COLO668 (cell line): ENCODE measurements around the gene CHST11.

Experiments
- DNase-seq: peaks from one replicate; lab custom pipeline; 2025; ENCODE audit not compliant: unreplicated experiment; lab: John Stamatoyannopoulos, UW

Gene CHST11

GRCh38 chr12:104748356-104748755 lies 291.6 kb downstream of the CHST11 start:
- no peak for DNase-seq

- DNase-seq, result no peak
Measured at GRCh38 chr12:104748790-104749189, 292.0 kb downstream of the CHST11 start.

DNA sequence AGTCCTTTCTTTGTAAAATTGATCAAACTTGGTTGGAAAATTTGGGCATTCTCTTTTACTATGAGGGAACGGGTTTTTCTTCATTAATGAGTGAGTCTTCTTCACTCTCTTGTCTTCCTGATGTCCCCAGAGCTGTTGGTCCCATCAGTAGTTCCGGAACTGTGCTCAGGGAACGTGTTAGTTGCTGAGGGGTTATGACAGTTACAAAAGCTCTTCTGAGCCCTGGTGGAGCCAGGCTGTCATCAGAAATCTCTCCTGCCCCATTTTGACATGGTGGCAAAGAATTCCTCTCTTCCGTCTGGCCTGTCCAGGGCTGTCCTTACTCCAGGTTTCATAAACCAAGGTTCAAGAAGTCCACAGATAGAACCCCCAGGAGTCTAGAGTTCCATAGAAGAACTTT lies 292.8 kb downstream of the CHST11 start:
- DNase-seq, result no peak

GRCh38 chr12:104750061-104750460 lies 293.3 kb downstream of the CHST11 start:
- DNase-seq, result no peak

- DNase-seq, result no peak
Measured at GRCh38 chr12:104751120-104751519, 294.4 kb downstream of the CHST11 start.

DNA sequence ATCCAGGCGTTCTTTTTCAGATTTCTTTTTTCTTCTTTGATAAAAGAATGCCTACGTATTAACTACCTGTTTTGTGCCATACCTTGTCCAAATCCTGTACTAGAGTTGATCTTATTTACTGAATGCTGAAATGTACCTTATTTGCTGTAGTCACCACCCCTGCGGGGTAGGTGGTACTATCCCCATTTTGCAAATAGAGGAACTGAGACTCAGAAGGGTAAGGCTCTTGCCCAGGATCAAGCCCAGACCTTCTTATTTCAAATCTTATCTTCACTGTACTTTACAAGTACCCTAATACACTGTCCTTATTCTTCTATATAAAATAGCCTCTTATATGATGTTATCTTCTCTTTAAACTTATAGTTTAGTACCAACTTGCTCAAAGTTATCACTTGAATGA lies 294.8 kb downstream of the CHST11 start:
- no peak for DNase-seq

DNA sequence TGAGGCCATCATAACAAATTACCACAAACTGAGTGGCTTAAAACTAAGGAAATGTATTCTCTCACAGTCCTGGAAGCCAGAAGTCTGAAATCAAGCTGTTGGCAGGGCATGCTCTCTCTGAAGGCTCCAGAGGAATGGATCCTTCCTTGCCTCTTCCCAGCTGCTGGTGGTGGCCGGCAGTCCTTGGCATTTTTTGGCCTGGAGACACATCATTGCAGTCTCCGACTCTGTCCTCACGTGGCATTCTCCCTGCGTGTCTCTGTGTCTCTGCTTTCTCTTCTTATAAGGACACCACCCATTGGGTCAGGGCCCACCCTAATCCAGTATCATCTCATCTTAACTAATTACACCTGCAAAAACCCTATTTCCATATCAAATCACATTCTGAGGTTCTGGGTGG lies 295.3 kb downstream of the CHST11 start:
- no peak for DNase-seq

DNA sequence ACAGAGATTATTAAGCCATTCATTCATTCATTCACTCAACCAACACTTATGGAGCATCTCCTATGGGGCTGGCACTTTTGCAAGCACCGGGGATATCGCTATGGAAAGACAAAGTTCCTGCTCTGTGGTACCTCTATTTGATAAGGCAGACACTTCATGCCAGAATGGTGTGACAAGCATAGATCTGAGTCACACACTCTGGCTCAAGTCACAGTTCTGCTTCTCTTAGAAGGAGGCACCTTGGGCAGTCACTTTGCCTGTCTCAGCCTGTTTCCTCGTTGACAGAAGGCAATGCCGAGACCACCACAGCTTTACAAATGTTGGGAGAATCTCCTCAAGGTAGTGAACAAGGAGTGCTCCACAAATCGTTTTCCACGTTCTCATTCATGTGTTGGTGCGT lies 296.1 kb downstream of the CHST11 start:
- no peak for DNase-seq

- no peak for DNase-seq
Measured at GRCh38 chr12:104756901-104757300, 300.2 kb downstream of the CHST11 start.

- no peak for DNase-seq
Measured at GRCh38 chr12:104758771-104759170, 302.0 kb downstream of the CHST11 start.

- no peak for DNase-seq
Measured at GRCh38 chr12:104761091-104761490, 304.3 kb downstream of the CHST11 start.

GRCh38 chr12:104761611-104762010 lies 304.9 kb downstream of the CHST11 start:
- no peak for DNase-seq

DNA sequence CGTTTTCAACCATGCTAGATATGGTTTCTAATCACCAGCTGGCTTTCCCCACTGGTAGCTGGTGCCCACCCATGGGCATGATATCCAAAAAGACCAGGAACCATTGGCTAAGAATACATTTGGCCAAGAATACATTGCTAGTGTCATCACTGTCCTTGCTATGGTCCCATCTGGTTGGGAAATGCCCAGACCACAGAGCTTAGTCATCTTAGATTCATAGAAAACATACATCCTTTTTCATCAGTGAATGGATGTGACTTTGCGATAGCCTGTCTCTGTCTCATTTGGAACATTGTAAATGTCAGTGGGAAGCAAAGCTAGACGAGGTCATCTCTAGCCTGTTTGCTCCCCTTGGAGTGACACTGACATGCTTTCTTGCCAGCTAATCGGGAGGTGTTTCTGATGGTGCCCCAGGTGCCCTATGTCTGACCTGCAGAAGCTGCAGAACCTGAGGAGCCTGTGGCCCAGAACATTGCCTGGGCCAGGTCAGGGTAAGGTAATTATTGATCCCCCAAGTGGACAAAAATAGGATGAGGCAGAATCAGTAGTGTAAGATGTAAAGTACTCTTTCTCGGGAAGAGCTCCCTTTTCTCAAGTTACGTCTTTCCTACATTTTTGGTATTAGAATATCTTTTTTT lies 306.5 kb downstream of the CHST11 start:
- no peak for DNase-seq

GRCh38 chr12:104764225-104765091 lies 307.7 kb downstream of the CHST11 start:
- no peak for DNase-seq

DNA sequence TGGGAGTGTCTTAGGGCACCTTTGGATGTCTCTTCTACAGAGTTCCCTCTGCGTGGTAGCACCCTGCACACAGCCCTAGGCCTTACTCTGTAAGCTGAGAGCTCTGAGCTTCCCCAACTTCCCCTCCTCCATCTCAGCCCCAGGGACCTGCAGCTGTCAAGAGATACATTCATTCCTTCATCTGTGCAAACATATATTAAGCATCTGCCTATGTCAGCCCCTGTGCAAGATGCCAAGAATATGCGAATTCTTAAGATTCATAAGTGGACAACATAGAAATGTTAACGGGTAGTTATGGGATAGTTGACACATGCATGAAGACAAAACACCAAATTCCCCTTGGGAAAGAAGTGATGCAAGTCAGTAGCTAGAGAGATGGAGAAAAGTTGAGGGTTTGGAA lies 310.5 kb downstream of the CHST11 start:
- no peak for DNase-seq

- DNase-seq, result no peak
Measured at GRCh38 chr12:104768033-104768432, 311.3 kb downstream of the CHST11 start.

GRCh38 chr12:104769144-104769561 lies 312.4 kb downstream of the CHST11 start:
- DNase-seq, result no peak

DNA sequence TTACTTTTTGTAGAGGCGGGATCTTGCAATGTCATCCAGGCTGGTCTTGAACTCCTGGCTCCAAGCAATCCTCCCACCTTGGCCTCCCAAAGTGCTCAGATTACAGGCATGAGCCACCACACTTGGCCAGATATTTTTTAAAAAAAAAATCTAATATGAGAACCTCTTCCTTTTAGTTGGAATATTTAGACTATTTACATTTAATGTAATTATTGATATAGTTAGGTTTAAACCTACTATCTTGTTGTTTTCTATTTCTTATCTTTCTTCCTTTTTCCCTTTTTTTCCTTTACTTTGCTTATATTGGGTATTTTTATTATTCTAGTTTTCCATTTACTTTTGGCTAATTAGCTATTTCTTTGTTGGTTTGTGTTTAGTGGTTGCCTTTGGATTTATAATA lies 315.6 kb downstream of the CHST11 start:
- no peak for DNase-seq

DNA sequence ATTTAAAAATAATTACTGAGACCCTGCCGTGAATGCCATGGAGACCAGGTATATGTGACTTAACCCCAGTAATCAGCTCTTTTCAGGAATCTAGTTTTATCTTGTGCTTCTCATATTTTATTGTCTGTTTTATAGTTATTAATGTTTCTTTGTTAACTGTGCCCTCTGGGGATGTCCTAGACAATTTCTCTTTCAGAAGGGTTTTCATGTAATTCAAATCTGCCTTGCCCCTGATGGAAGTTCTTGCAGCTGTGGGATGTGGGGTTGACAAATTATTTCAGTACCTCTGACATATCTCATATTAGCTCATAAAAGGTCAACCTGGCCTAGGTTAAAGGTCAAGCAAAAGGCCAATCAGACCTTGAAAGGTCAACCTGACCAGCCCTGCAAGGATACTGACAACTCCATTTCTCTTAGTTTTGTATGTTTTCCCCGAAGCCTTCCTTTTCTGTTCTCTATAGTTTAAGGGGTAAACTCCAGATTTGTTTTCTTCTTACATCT lies 319.0 kb downstream of the CHST11 start:
- no peak for DNase-seq

DNA sequence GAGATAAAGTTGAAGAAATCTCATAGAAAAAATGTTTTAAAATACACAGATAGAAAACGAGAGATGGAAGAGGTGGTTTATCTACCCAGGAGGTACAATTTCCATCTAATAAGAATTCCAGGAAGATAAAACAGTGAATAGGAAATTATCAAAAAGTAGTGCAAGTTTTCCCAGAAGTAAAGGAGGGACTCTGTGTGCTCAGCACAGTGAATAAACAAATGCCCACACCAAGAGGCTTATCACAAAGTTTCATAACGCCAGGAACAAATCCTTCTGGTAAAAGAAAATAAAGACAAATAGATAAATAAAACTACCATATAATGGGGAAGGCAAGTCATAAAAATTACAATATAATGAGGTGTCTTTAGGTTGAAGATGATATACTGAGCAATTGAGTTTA lies 322.4 kb downstream of the CHST11 start:
- DNase-seq, result no peak

DNA sequence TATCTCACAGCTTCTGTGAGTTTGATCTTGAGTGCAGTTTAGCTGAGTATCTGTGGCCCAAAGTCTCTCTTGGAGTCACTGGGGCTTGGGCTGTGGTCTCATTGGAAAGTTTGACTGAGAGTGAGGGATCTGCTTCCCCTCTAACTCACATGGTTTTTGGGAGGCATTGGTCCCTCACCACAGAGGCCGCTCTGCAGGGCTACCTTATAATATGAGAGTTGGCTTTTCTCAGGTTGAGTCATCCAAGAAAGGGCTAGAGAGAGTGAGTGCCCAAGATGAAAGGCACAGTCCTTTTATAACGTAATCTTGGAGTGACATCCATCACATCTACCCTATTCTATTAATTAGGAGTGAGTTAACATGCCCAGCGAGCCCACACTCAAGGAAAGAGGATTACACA lies 325.5 kb downstream of the CHST11 start:
- DNase-seq, result no peak

- DNase-seq, result no peak
Measured at GRCh38 chr12:104784592-104784991, 327.8 kb downstream of the CHST11 start.
